ENCODE measurements around the gene RPL36AL. TPM values are rescaled to one million over a fixed set of nuclear protein-coding genes. Genes with fewer than 3 reads are reported as not detected.

RPL36AL gene
- total and polyA plus RNA-seq, 2 experiments from 2014 or later: 122 to 723 TPM

GRCh38 chr14:49581209-49582112 lies 39.0 kb downstream of the RPL36AL start:
- Histone ChIP-seq H3K79me2 (replicated peaks; ENCODE audit: insufficient read depth) (peaks cover 76% of the 10 kb centered on the region), H3F3A (replicated peaks; ENCODE audit: low read depth) (peaks cover 43% of the 10 kb centered on the region), H3K27me3 (ENCODE audit: insufficient read depth) (no peaks in the 10 kb centered on the region), H3K9me2 (ENCODE audit: insufficient read depth) (no peaks in the 10 kb centered on the region), H4K20me1 (replicated peaks; ENCODE audit: insufficient read depth) (peaks cover 75% of the 10 kb centered on the region), H2AFZ (no peak overlapping the region), H3K36me3 (ENCODE audit: insufficient read depth) (peaks cover 28% of the 10 kb centered on the region), H3K4me1 (ENCODE audit: insufficient read depth) (peaks cover 16% of the 10 kb centered on the region), H3K4me2 (peak overlapping the region; percentile 95), H3K4me3 (no peak overlapping the region), H3K27ac (ENCODE audit: low read depth) (peak overlapping the region; percentile 89)
- DNase-seq (ENCODE audit: low spot score): no peak
- Mint-ChIP-seq H3K36me3 (ENCODE audit: low read depth) (peaks cover 70% of the 10 kb centered on the region), H3K4me1 (peaks cover 26% of the 10 kb centered on the region), H3K27ac (peak overlapping the region; percentile 57), H3K27me3 (ENCODE audit: insufficient read depth, low read depth, poor library complexity) (peaks cover 43% of the 10 kb centered on the region), H3K9me3 (peaks cover 10% of the 10 kb centered on the region; the same call in 2 of the 3 replicates), H3K4me3 (peak overlapping the region; percentile 94; the same call in 1 of the 3 replicates)
- peak; percentile 5; the same call in 1 of the 3 replicates for ATAC-seq
- TF ChIP-seq ZNF114 (CRISPR knock-in tag; IDR thresholded peaks at IDR 0.05) (no peak), JUNB (IDR thresholded peaks at IDR 0.05; ENCODE audit: unreplicated experiment) (no peak), NANOG (IDR thresholded peaks at IDR 0.05; ENCODE audit: borderline replicate concordance) (no peak), CTCF (conservative IDR thresholded peaks at IDR 0.05; ENCODE audit: low read depth in 2 of 2) (no peak), ZNF331 (CRISPR knock-in tag; IDR thresholded peaks at IDR 0.05; ENCODE audit: low read depth) (no peak), EZH2 (IDR thresholded peaks at IDR 0.05; ENCODE audit: low read depth, unreplicated experiment) (no peak)

- peaks cover 38% of the 10 kb centered on the region for H3K36me3 ChIP-seq (ENCODE audit: insufficient read depth)
- H3K9me2 ChIP-seq (ENCODE audit: insufficient read depth): no peaks in the 10 kb centered on the region
- ATAC-seq: peak; percentile 6; the same call in 1 of the 3 replicates
- no peak overlapping the region for H2AFZ ChIP-seq
- no peaks in the 10 kb centered on the region for H3K27me3 ChIP-seq (ENCODE audit: insufficient read depth)
- no peaks in the 10 kb centered on the region for H3K9me3 Mint-ChIP-seq
- H4K20me1 ChIP-seq (replicated peaks; ENCODE audit: insufficient read depth): peaks cover 78% of the 10 kb centered on the region
- H3K27me3 Mint-ChIP-seq (ENCODE audit: insufficient read depth, low read depth, poor library complexity): peaks cover 29% of the 10 kb centered on the region
- H3K27ac Mint-ChIP-seq: 0 out of 2 replicates have a peak overlapping the region, but pooled peaks have one; percentile 10
- H3K4me2 ChIP-seq: no peak overlapping the region
- H3K27ac ChIP-seq (ENCODE audit: low read depth): peak overlapping the region; percentile 89
- H3F3A ChIP-seq (replicated peaks; ENCODE audit: low read depth): peaks cover 52% of the 10 kb centered on the region
- peaks cover 56% of the 10 kb centered on the region for H3K36me3 Mint-ChIP-seq (ENCODE audit: low read depth)
- H3K4me3 Mint-ChIP-seq: no peak overlapping the region
- no peak for DNase-seq (ENCODE audit: low spot score)
- no peak overlapping the region for H3K4me3 ChIP-seq
- H3K79me2 ChIP-seq (replicated peaks; ENCODE audit: insufficient read depth): peaks cover 62% of the 10 kb centered on the region
- H3K4me1 Mint-ChIP-seq: peaks cover 26% of the 10 kb centered on the region
- H3K4me1 ChIP-seq (ENCODE audit: insufficient read depth): peaks cover 16% of the 10 kb centered on the region
- TF ChIP-seq NANOG (IDR thresholded peaks at IDR 0.05; ENCODE audit: borderline replicate concordance): no peak
- TF ChIP-seq CREB1 (CRISPR knock-in tag; IDR thresholded peaks at IDR 0.05; ENCODE audit: low read depth): no peak
- no peak; the same call in 1 of the 2 replicates for TF ChIP-seq POLR2AphosphoS5 (IDR thresholded peaks at IDR 0.05; ENCODE audit: low read depth)
- TF ChIP-seq STAT1 (IDR thresholded peaks at IDR 0.05; ENCODE audit: unreplicated experiment): no peak
- no peak for TF ChIP-seq ZNF462 (CRISPR knock-in tag; IDR thresholded peaks at IDR 0.05)
- no peak for TF ChIP-seq ZNF114 (CRISPR knock-in tag; IDR thresholded peaks at IDR 0.05)
- TF ChIP-seq EZH2phosphoT487 (IDR thresholded peaks at IDR 0.05; ENCODE audit: unreplicated experiment): no peak
- TF ChIP-seq EZH2 (IDR thresholded peaks at IDR 0.05; ENCODE audit: low read depth, unreplicated experiment): no peak
These were observed 40.6 kb downstream of the RPL36AL start for GRCh38 chr14:49579841-49580240.

Measured in GM23338 (cell line).